HFF-Myc (cell line): ENCODE measurements around the gene PDXK.

Experiments used
- DNase-seq: peaks from one replicate; pipeline ENCODE4 v3.0.0-alpha.2; 2011; ENCODE audit warnings: low read depth; ENCODE audit errors: extremely low read depth
- H3K4me3 ChIP-seq: replicated peaks from 2 replicates; pipeline ENCODE4 v1.5.1; 2011; ENCODE audit warnings: low read depth, mild to moderate bottlenecking, control low read depth, low read length
- TF ChIP-seq, protein P1 (sequence below): IDR thresholded peaks from 2 replicates; pipeline ENCODE4 v1.5.1; 2012; ENCODE audit warnings: mild to moderate bottlenecking, low read depth, low read length, control low read depth; ENCODE audit errors: missing control alignments

Gene PDXK

DNA sequence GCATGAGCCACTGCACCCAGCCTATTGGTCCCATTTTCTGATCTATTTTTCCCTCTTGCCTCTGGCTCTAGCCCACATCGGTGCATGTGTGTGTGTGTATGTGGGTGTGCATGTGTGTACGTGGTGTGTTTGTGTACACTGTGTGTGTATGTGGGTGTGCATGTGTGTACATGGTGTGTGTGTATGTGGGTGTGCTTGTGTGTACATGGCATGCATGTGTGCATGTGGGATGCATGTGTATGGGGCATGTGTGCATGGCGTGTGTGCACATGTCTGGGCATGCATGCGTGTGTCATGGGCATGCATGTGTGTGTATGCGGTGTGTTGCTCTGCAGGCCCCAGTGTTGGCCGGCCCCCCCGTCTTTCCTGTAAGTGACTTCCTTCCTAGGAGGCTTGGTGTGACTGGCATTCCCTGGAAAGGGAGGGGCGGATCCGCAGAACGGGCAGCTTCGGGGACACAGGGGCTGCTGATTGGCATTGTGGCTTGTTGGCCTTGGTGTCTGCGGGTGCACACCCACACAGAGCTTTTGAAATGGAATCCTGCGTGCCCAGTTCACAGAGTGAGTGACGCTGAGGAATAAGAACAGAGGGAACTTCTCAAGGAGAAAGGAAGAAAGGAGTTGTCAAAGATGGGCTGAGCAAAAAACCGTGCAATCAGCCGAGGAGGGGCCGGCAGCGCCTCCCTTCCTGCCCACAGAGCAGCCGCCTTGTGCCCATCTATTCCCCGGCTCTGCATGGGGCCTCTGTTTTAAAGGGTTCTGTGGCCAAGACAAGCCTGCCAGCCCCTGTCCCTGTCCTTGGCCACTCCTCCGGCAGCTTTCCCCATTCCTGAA is 8.0 kb downstream of the PDXK start:
- no peak overlapping the region for H3K4me3 ChIP-seq
- TF ChIP-seq, protein P1, sequence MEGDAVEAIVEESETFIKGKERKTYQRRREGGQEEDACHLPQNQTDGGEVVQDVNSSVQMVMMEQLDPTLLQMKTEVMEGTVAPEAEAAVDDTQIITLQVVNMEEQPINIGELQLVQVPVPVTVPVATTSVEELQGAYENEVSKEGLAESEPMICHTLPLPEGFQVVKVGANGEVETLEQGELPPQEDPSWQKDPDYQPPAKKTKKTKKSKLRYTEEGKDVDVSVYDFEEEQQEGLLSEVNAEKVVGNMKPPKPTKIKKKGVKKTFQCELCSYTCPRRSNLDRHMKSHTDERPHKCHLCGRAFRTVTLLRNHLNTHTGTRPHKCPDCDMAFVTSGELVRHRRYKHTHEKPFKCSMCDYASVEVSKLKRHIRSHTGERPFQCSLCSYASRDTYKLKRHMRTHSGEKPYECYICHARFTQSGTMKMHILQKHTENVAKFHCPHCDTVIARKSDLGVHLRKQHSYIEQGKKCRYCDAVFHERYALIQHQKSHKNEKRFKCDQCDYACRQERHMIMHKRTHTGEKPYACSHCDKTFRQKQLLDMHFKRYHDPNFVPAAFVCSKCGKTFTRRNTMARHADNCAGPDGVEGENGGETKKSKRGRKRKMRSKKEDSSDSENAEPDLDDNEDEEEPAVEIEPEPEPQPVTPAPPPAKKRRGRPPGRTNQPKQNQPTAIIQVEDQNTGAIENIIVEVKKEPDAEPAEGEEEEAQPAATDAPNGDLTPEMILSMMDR: no peak
- no peak for DNase-seq

DNA sequence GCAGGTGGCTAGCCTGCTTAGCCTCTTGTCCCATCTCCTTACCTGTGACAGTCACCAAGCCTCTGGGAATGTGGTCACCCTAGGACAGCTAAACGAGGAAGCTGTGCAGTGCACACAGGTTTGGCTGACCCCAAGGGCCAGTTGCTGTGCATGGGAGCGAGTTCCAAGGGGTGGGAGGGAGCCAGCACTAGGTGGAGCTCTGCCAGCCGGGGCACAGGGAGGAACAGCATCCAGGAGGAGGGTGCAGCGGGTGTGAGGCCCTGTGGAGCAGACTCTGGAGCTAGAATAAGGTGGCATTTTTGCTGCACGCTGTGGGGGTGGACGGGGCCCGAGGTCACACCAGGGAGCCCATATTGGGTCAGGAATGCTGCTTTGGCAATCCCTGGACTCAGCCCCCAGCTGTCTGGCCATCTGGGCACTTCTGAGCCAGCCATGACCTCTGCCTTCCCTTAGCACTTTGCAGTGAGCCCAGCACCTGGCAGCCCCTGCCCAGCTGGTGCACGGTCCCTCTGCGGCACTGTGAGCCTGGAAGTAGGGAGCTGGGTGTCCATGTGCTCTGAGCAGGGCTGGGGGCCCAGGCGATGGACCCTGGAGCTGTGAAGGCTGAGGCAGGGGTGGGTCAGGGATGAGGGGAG is 8.7 kb downstream of the PDXK start:
- H3K4me3 ChIP-seq: peak overlapping the region; percentile 65
- DNase-seq: no peak
- TF ChIP-seq, protein P1: no peak

DNA sequence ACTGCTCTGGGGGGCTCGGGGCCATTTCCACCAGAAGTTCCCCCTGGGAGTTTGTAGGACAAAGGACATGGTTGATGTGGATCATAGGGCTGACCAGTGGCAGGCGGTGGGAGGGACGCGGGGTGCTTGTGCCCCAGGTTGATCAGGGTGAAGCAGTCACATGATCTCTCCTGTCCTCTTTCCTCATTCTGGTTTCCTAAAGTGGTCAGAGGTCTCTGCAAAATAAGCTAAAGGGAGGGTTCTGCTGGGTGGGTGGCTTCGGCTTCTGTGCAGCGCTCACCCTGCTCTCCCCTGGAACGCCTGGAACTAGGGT is 9.2 kb downstream of the PDXK start:
- no peak for DNase-seq
- TF ChIP-seq, protein P1: no peak
- H3K4me3 ChIP-seq: peak overlapping the region; percentile 65

DNA sequence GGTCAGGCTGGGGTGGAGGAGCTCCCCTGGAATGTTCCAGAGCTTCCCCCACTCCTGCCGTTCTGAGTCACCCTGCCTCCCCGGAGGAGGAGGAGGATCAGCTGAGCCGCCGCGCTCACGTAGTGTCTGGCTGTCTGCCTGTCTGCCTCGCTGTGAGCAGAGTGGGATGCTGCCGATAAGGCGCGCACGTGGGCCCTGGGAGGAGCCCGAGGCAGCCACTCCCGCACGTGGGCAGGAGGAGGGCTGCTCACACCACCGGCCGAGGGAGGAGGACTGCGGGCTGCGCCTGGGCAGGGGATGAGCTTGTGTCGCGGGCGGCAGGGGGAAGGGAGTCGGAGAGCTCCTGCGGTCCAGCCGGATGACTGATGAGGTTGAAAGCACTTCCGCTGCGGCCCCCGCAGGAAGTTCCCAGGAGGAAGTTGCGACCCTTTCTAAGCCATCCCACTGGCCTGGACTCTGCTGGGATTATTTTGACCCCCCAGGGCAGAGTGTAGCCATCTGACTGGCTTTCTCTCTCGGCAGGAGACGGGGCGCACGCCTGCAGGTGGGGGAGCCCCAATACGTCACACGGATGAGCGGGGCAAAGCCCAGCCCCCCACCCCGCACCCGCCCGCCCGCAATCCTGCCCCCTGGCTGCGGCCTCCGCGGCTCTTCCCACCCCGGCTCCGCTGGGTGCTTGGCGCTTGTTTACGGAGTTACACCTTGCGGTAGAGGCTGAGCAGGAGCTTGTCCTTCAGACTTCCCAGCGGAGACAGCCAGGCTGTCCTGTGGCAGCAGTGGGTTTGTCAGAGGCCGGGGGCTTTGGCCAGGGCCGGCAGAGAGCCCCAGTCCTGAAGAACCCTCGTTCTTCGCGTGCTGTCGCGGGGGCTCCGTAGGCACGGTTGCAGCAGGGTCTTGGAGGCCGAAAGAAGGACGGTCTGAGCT is 9.8 kb downstream of the PDXK start:
- TF ChIP-seq, protein P1: peak; percentile 21
- peak overlapping the region; percentile 65 for H3K4me3 ChIP-seq
- peak; percentile 85 for DNase-seq

DNA sequence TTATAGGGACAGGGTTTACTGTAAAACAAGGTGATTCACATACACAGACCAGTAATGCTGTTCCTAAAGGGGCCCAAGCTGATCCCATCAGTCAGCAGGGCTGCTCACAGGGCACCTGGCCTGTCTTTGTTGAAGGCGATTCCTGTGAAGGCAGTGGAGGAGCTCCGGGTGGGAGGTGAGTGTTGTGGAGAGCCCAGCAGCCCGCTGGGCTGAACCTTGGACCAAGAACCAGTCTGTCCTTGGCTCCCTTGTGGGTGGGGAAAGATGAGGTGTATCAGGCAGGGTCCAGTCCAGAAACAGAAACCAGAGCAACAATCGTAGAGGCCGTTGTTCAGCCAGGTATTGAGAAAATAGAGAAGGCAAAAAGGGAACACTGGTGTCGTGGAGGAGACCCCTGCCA is 12.5 kb downstream of the PDXK start:
- TF ChIP-seq, protein P1: no peak
- DNase-seq: no peak
- H3K4me3 ChIP-seq: no peak overlapping the region

DNA sequence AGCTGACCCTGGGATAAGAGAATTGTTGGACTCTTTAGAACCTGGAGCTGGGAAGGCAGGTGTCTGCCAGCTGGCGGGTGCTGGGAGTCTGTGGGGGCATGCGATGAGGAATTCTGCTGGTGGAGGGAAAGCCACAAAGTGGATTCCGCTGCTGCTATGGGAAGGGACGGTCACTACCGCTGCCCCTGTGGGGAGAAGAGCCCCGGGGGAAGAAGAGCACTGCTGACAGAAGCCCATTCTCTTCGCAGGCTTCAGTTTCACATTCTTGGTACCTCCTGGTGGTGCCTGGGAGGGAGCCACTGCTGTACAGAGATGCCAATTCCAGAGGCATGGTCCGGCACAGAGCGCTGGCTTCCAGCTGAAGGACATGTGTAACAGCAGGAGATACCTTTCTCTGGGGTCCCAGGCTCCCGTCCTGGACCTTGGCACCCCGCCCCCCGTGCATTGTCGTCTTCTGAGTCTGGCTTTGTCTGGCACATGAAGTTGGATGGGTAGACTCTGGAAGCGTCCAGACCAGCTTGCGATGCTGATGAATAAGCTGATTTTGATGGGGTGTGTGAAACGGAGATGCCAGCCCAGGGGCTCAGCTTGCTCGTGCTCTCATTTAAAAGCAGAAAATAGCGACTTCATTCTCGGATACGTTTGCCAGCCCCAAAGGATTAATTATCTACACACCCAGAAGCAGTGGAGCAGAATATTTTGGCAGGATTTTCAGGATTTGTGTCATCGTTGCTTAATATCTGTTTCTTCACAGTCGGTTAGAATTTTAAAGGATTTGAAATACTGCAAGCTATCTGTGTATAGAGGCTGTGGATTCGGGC is 13.2 kb downstream of the PDXK start:
- H3K4me3 ChIP-seq: no peak overlapping the region
- DNase-seq: no peak
- TF ChIP-seq, protein P1: no peak
